AG10803 (cell line): ENCODE results near the gene ZNF609.
A peak's percentile ranks its signal among the peaks of the same experiment; 100 is the strongest.

Source experiments
- DNase-seq: peaks from one replicate; pipeline ENCODE4 v3.0.0; 2010; ENCODE audit warnings: low read depth
- H3K4me3 ChIP-seq: 2 replicates; pipeline ENCODE4 v1.5.1; 2011; ENCODE audit warnings: mild to moderate bottlenecking, low read length, control low read depth
- CTCF ChIP-seq: conservative IDR thresholded peaks from 2 replicates; pipeline ENCODE4 v1.5.1; 2011; ENCODE audit warnings: mild to moderate bottlenecking, low read length, control low read depth, inconsistent platforms

The ZNF609 gene

DNA sequence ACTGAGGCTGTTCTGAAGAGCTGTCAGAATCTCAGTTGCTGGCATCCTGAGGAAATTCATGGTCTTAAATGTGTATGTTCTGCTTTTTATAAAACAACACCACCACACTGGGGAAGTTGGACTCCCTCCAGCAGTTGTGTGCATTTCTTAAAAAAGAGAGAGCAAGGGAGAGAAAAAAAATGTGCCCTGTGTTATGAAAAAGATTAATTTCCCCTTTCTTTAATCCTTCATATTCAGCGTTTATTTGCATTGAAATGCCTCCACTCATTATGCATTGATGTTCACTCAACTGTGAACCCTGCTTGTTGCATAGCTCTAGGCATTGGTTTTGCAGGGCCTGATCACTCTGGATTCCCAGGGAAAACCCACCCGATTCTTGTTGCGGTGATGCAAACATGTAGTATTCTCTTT lies 4.4 kb upstream of the ZNF609 start:
- no peak for TF ChIP-seq CTCF
- H3K4me3 ChIP-seq, result no peak overlapping the region
- DNase-seq, result no peak

GRCh38 chr15:64456634-64457108 lies 3.7 kb upstream of the ZNF609 start:
- H3K4me3 ChIP-seq, result no peak overlapping the region
- no peak for DNase-seq
- no peak for TF ChIP-seq CTCF

DNA sequence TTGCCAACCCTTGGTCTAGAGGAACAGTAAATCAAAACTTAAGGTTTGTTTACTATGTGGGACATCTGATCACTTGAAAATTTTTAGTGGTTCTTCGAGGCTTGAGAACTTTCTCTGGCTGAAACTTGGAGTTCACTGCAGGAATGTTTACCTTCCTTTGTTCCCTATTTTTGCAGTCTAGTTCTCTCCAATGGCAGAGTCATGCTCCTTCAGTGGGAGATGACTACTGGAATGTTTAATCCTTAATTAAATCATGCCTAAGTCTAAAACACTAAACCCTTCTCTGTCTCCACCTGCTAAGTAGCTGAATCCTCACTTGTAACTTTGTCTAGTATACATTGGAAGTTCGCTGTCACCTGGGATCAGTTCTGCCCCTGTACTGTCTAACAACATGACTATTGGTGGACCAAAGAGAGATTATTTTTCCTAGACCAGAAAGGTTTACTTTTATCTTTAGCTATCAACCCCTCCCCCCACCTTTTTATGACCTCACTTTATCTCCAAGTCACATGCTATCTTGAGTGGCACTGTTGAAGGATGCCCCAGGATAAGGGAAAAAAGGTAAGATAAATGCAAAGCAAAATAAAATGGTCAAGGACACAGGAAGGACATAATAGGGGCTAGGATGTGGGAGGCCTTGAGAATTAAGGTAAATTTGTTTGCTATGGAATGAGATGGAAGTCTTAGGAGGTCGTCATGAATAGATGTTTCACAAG lies 1.2 kb upstream of the ZNF609 start:
- DNase-seq, result no peak
- TF ChIP-seq CTCF, result no peak
- no peak overlapping the region for H3K4me3 ChIP-seq

GRCh38 chr15:64460724-64461720 lies 644 bp downstream of the ZNF609 start:
- TF ChIP-seq CTCF, result peak; percentile 24
- peak; percentile 85 for DNase-seq
- peak overlapping the region; percentile 81 for H3K4me3 ChIP-seq

DNA sequence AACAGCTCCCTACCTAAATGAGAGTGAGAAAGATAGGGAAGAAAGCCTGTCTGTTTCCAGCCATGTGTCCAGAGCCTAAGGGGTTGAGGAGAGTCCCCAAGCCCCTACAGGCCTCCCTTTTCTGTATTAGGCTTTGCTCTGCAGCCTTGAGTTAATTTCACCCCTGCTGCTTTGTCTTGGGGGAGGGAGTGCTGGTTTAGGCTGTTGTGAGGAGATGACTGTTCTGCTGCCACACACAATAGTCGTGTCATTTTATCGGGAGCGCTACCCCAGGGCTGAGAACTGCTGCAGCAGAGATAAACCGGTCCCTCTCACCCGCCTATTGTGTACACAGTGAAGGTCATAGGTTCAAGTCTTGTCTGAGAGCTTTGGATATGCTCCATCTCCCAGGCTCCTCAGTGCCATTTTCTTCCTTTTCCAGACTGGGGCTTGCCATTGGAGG lies 1.4 kb downstream of the ZNF609 start:
- peak overlapping the region; percentile 81 for H3K4me3 ChIP-seq
- TF ChIP-seq CTCF, result no peak; the same call in 1 of the 2 replicates
- DNase-seq, result peak; percentile 21

DNA sequence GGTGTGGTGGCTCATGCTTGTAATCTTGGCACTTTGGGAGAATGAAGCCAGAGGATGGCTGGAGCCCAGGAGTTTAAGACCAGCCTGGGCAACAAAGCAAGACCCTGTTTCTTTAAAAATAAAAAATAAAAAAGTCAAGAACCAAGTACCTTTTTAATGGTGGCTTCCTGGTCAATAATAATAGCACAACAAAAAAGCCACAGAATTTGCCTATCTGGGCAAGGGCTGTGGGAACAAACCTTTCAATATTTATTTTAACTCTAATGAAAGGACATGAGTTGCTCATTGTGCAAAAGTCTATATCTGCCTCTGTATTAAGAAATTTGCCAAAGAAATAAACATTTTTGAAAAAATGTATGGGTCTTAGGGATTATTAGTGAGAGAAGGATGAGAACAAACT lies 2.1 kb downstream of the ZNF609 start:
- no peak for TF ChIP-seq CTCF
- H3K4me3 ChIP-seq, result no peak overlapping the region
- DNase-seq, result no peak
